ENCODE data around the gene KRT84. TPM values are rescaled to one million over a fixed set of nuclear protein-coding genes. Genes with fewer than 3 reads are reported as not detected.

Gene KRT84
- total RNA-seq, 3 donors from 2014 or later (not counting 1 experiment from before 2014, with no cell fraction given) = not detected

GRCh38 chr12:52415870-52416750, 30.7 kb upstream of the KRT84 start:
- Histone ChIP-seq H3K27ac (ENCODE audit: low read length) (no peak overlapping the region), H3K27me3 (ENCODE audit: control insufficient read depth, insufficient read depth, low read length) (no peaks in the 10 kb centered on the region), H3K36me3 (ENCODE audit: control insufficient read depth, insufficient read depth, low read length) (no peaks in the 10 kb centered on the region), H3K9me3 (ENCODE audit: control insufficient read depth, insufficient read depth, low read length) (no peaks in the 10 kb centered on the region), H3K4me3 (ENCODE audit: low read length) (no peak overlapping the region), H3K4me1 (ENCODE audit: control insufficient read depth, insufficient read depth, low read length) (no peaks in the 10 kb centered on the region)
- Mint-ChIP-seq H3K27ac (no peak overlapping the region), H3K4me1 (peaks cover 10 to 12% of the 10 kb centered on the region in 2 donors), H3K36me3 (no peaks in the 10 kb centered on the region), H3K9me3 (no peaks in the 10 kb centered on the region), H3K4me3 (no peak overlapping the region), H3K27me3 (ENCODE audit: low read depth in 2 of 2) (peaks cover 8 to 25% of the 10 kb centered on the region in 2 donors)
- ATAC-seq = no peak
- no peak for TF ChIP-seq CTCF (IDR thresholded peaks at IDR 0.05)
- intact Hi-C loops (cut with micrococcal nuclease) = no loop called here
- no peak for DNase-seq
- WGBS (ENCODE audit: insufficient coverage) = 85% methylated on average over 10 of the region's 10 CpGs

- WGBS (ENCODE audit: insufficient coverage) = 84% methylated on average over 5 of the region's 5 CpGs
- H3K4me1 ChIP-seq (ENCODE audit: control insufficient read depth, insufficient read depth, low read length) = no peaks in the 10 kb centered on the region
- H3K9me3 ChIP-seq (ENCODE audit: control insufficient read depth, insufficient read depth, low read length) = no peaks in the 10 kb centered on the region
- H3K4me1 Mint-ChIP-seq = peaks cover 6% of the 10 kb centered on the region in 2 donors
- no peak overlapping the region for H3K27ac ChIP-seq (ENCODE audit: low read length)
- peaks cover 8 to 23% of the 10 kb centered on the region in 2 donors for H3K27me3 Mint-ChIP-seq (ENCODE audit: low read depth in 2 of 2)
- no peak overlapping the region for H3K4me3 Mint-ChIP-seq
- H3K27ac Mint-ChIP-seq = no peak overlapping the region
- H3K27me3 ChIP-seq (ENCODE audit: control insufficient read depth, insufficient read depth, low read length) = no peaks in the 10 kb centered on the region
- H3K36me3 Mint-ChIP-seq = no peaks in the 10 kb centered on the region
- intact Hi-C loops (cut with micrococcal nuclease) = no loop called here
- no peaks in the 10 kb centered on the region for H3K36me3 ChIP-seq (ENCODE audit: control insufficient read depth, insufficient read depth, low read length)
- no peak for TF ChIP-seq CTCF (IDR thresholded peaks at IDR 0.05)
- no peak for ATAC-seq
- no peaks in the 10 kb centered on the region for H3K9me3 Mint-ChIP-seq
- no peak overlapping the region for H3K4me3 ChIP-seq (ENCODE audit: low read length)
- DNase-seq = no peak
Observed at GRCh38 chr12:52414936-52415335, 29.5 kb upstream of the KRT84 start.

- H3K27me3 Mint-ChIP-seq (ENCODE audit: low read depth in 2 of 2) = peaks cover 8 to 17% of the 10 kb centered on the region in 2 donors
- Histone ChIP-seq H3K27ac (ENCODE audit: low read length) (no peak overlapping the region), H3K36me3 (ENCODE audit: control insufficient read depth, insufficient read depth, low read length) (no peaks in the 10 kb centered on the region), H3K9me3 (ENCODE audit: control insufficient read depth, insufficient read depth, low read length) (no peaks in the 10 kb centered on the region), H3K4me1 (ENCODE audit: control insufficient read depth, insufficient read depth, low read length) (no peaks in the 10 kb centered on the region), H3K27me3 (ENCODE audit: control insufficient read depth, insufficient read depth, low read length) (no peaks in the 10 kb centered on the region), H3K4me3 (ENCODE audit: low read length) (no peak overlapping the region)
- no peak for TF ChIP-seq CTCF (IDR thresholded peaks at IDR 0.05)
- no peaks in the 10 kb centered on the region for H3K4me1 Mint-ChIP-seq
- 66% methylated on average over 8 of the region's 8 CpGs for WGBS (ENCODE audit: insufficient coverage)
- H3K36me3 Mint-ChIP-seq = no peaks in the 10 kb centered on the region
- H3K9me3 Mint-ChIP-seq = no peaks in the 10 kb centered on the region
- DNase-seq (no peak), ATAC-seq (no peak)
- H3K4me3 Mint-ChIP-seq = no peak overlapping the region
- intact Hi-C loops (cut with micrococcal nuclease) = no loop called here
- no peak overlapping the region for H3K27ac Mint-ChIP-seq
Observed at GRCh38 chr12:52413782-52414345, 28.4 kb upstream of the KRT84 start.
